ENCODE measurements around the gene MAP3K4. TPM values are rescaled to one million over a fixed set of nuclear protein-coding genes. Genes with fewer than 3 reads are reported as not detected.

MAP3K4 gene
- total and polyA plus RNA-seq, 2 of the 8 experiments (the other 6 are each of a cell fraction or from before 2014, with no cell fraction given), result 16.6 to 51.6 TPM

DNA sequence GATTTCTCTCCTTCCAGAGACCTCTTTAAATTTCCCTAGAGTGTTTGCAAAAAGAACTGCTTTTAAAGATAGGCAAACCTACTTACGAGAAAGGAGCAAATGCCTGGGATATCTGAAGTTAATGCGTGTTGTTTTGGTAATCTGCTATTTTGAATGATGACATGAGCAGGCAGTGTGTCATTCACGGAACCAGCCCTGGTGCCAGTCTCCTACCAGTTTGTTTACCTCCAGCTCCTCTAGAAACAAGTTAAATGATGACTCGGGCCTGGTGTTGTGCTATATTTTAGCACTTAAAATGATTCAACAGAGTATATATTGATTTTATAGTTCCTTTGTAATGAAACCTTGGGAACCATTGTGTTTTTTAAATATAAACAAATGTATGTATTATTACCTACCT lies 41.1 kb upstream of the MAP3K4 start:
- H3K56ac ChIP-seq (replicated peaks; ENCODE audit: insufficient read length, low read depth, low read length), result no peak overlapping the region
- H3K27me3 ChIP-seq (replicated peaks in 1 of 4; ENCODE audit: control insufficient read depth in 3 of 4, extremely low read depth in 1 of 4, insufficient read depth in 3 of 4, low read length in 3 of 4), result no peaks in the 10 kb centered on the region
- H3K18ac ChIP-seq (ENCODE audit: extremely low read depth, low read length), result no peak overlapping the region
- H3K4me2 ChIP-seq (ENCODE audit: insufficient read depth in 1 of 2, low read depth in 2 of 2, low read length in 2 of 2), result no peak overlapping the region
- no peak for FAIRE-seq
- no peaks in the 10 kb centered on the region for H3K36me3 ChIP-seq (ENCODE audit: control insufficient read depth in 2 of 4, insufficient read depth in 4 of 4, low read length in 3 of 4)
- H2BK12ac ChIP-seq (ENCODE audit: low read depth, low read length), result no peak overlapping the region
- H3K9me3 ChIP-seq (ENCODE audit: insufficient read depth in 2 of 2, low read depth in 1 of 2, low read length in 1 of 2), result no peaks in the 10 kb centered on the region
- H3K23ac ChIP-seq (ENCODE audit: insufficient read length), result no peak overlapping the region
- H4K5ac ChIP-seq (ENCODE audit: insufficient read length, low read depth, low read length), result no peak overlapping the region
- no peak overlapping the region for H2BK5ac ChIP-seq (ENCODE audit: low read depth, low read length)
- H4K20me1 ChIP-seq (replicated peaks in 1 of 2; ENCODE audit: control insufficient read depth in 1 of 2, insufficient read depth in 2 of 2, low read length in 2 of 2), result no peaks in the 10 kb centered on the region
- no peak overlapping the region for H2AFZ ChIP-seq (ENCODE audit: low read length)
- no peak overlapping the region for H2BK15ac ChIP-seq (ENCODE audit: low read length)
- POLR2A ChIA-PET (ENCODE audit: partially characterized antibody), result no interaction called here
- H4K91ac ChIP-seq (replicated peaks; ENCODE audit: insufficient read length, low read length), result no peak overlapping the region
- no peaks in the 10 kb centered on the region for H3K79me2 ChIP-seq (ENCODE audit: control insufficient read depth in 1 of 2, insufficient read depth in 2 of 2, low read length in 2 of 2)
- H4K8ac ChIP-seq (ENCODE audit: extremely low read depth, insufficient read depth, low read length), result no peak overlapping the region
- no peak overlapping the region for H2AK5ac ChIP-seq (ENCODE audit: low read depth, low read length)
- no peak overlapping the region for H2BK20ac ChIP-seq (ENCODE audit: low read length)
- CTCF ChIA-PET (ENCODE audit: partially characterized antibody), result interaction anchor here (0.8 to 1.5 kb wide), 4 partner anchors 16 to 423 kb away, joined by 3 to 4 read pairs (median 3); no protein-coding TSS in a partner anchor
- WGBS, 2 experiments (ENCODE audit: extremely low coverage in 1 of 2, insufficient coverage in 1 of 2, insufficient read length in 1 of 2, insufficient replicate concordance in 2 of 2, low coverage in 1 of 2, low lambda C conversion rate in 2 of 2, missing lambda C conversion rate in 1 of 2), result 56% methylated on average over 4 of the region's 4 CpGs; no CpG with 5 or more reads in 1 of the 2 experiments
- no peak for DNase-seq (ENCODE audit: low read depth in 1 of 2, low spot score in 2 of 2)
- H3K27ac ChIP-seq (ENCODE audit: low read depth, low read length), result no peak overlapping the region
- no peak overlapping the region for H3K4me3 ChIP-seq (ENCODE audit: extremely low read depth in 1 of 4, insufficient read depth in 2 of 4, low read depth in 3 of 4, low read length in 4 of 4)
- H3K23me2 ChIP-seq (ENCODE audit: low read depth, low read length), result no peaks in the 10 kb centered on the region
- no peak overlapping the region for H2BK120ac ChIP-seq (replicated peaks; ENCODE audit: low read depth, low read length)
- H3K79me1 ChIP-seq (ENCODE audit: low read depth, low read length), result no peaks in the 10 kb centered on the region
- H3K14ac ChIP-seq (ENCODE audit: insufficient read length), result no peak overlapping the region
- peaks cover 0 to 3% (median 0%) of the 10 kb centered on the region in 4 experiments; a peak in 1 of 7 replicates for H3K4me1 ChIP-seq (replicated peaks in 1 of 4; ENCODE audit: control insufficient read depth in 3 of 4, insufficient read depth in 4 of 4, low read length in 3 of 4)
- H3K4ac ChIP-seq (replicated peaks; ENCODE audit: insufficient read length, low read depth, low read length), result no peak overlapping the region
- no peak overlapping the region for H3K9ac ChIP-seq (replicated peaks in 1 of 4; ENCODE audit: extremely low read depth in 1 of 4, low read depth in 3 of 4, low read length in 3 of 4)
- TF ChIP-seq EP300 (IDR thresholded peaks at IDR 0.05; ENCODE audit: borderline replicate concordance in 1 of 2, low read depth in 2 of 2, low read length in 2 of 2) (no peak), CTBP2 (IDR thresholded peaks at IDR 0.05; ENCODE audit: borderline replicate concordance, insufficient read depth, insufficient read length, low read length) (no peak), HDAC6 (IDR thresholded peaks at IDR 0.05; ENCODE audit: low read depth, low read length) (no peak), FOSL1 (IDR thresholded peaks at IDR 0.05; ENCODE audit: insufficient read depth, low read depth, low read length) (no peak), JUN (IDR thresholded peaks at IDR 0.05; ENCODE audit: low read depth, low read length) (no peak), KDM1A (IDR thresholded peaks at IDR 0.05; ENCODE audit: borderline replicate concordance, low read length) (no peak), SP4 (IDR thresholded peaks at IDR 0.05; ENCODE audit: low read length) (no peak), CREB1 (IDR thresholded peaks at IDR 0.05) (no peak), EZH2 (IDR thresholded peaks at IDR 0.05; ENCODE audit: low read depth, low read length, severe bottlenecking) (no peak)
- TF ChIP-seq, protein P1, sequence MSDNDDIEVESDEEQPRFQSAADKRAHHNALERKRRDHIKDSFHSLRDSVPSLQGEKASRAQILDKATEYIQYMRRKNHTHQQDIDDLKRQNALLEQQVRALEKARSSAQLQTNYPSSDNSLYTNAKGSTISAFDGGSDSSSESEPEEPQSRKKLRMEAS (IDR thresholded peaks at IDR 0.05), result no peak
- TF ChIP-seq, protein P2, sequence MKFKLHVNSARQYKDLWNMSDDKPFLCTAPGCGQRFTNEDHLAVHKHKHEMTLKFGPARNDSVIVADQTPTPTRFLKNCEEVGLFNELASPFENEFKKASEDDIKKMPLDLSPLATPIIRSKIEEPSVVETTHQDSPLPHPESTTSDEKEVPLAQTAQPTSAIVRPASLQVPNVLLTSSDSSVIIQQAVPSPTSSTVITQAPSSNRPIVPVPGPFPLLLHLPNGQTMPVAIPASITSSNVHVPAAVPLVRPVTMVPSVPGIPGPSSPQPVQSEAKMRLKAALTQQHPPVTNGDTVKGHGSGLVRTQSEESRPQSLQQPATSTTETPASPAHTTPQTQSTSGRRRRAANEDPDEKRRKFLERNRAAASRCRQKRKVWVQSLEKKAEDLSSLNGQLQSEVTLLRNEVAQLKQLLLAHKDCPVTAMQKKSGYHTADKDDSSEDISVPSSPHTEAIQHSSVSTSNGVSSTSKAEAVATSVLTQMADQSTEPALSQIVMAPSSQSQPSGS (IDR thresholded peaks at IDR 0.05; ENCODE audit: low read length), result no peak
